Esophagus muscularis mucosa (tissue), 4 donors: ENCODE measurements around the gene EVC.

Experiments
- CTCF ChIP-seq, 3 experiments: fragments of 200-600 bp in 2 of 3; fragments of 450-650 bp in 1 of 3; sonication (generic) in 2 of 3; IDR thresholded peaks; one replicate each; pipeline ENCODE4 v1.5.1; 2017 to 2019; ENCODE audit warnings: antibody characterized with exemption in 3 of 3, mild to moderate bottlenecking in 2 of 3, moderate library complexity in 1 of 3
- EP300 ChIP-seq: sonication (generic); formaldehyde crosslinking; IDR thresholded peaks from one replicate; pipeline ENCODE4 v1.6.1; 2017; ENCODE audit warnings: antibody characterized with exemption
- POLR2A ChIP-seq: fragments of 450-650 bp; IDR thresholded peaks from one replicate; pipeline ENCODE4 v1.6.1; 2017; ENCODE audit warnings: antibody characterized with exemption, moderate library complexity, mild to moderate bottlenecking, low read depth
- POLR2AphosphoS5 ChIP-seq, 2 donors: sonication (generic); formaldehyde crosslinking; IDR thresholded peaks; one replicate each; pipeline ENCODE4 v1.6.1; 2017; ENCODE audit warnings: antibody characterized with exemption in 2 of 2

GRCh38 chr4:5755161-5755560 is 44.2 kb downstream of the EVC start:
- TF ChIP-seq CTCF (IDR thresholded peaks at IDR 0.05), result no peak
- TF ChIP-seq POLR2A, result no peak
- TF ChIP-seq EP300, result no peak
- TF ChIP-seq POLR2AphosphoS5 (IDR thresholded peaks at IDR 0.05), result no peak
